BE2C (cell line): Measurements from ENCODE around the gene GPHA2.

ENCODE experiments used
- DNase-seq: peaks from one replicate; pipeline ENCODE4 v3.0.0-alpha.2; 2020
- H3K27me3 ChIP-seq: fragments of 250-450 bp; sonication (Bioruptor Pico); 2 replicates; pipeline ENCODE4 v1.5.1; 2020; ENCODE audit warnings: mild to moderate bottlenecking
- H3K36me3 ChIP-seq: fragments of 250-450 bp; sonication (Bioruptor Pico); 2 replicates; pipeline ENCODE4 v1.5.1; 2020; ENCODE audit warnings: mild to moderate bottlenecking
- H3K4me1 ChIP-seq: fragments of 250-450 bp; sonication (Bioruptor Pico); 2 replicates; pipeline ENCODE4 v1.5.1; 2020
- H3K4me3 ChIP-seq: 2 replicates; pipeline ENCODE4 v1.5.1; 2011; ENCODE audit warnings: low read depth, low read length
- H3K9me3 ChIP-seq: fragments of 250-450 bp; sonication (Bioruptor Pico); 2 replicates; pipeline ENCODE4 v1.5.1; 2020
- CTCF ChIP-seq: IDR thresholded peaks from 2 replicates; pipeline ENCODE4 v1.5.1; 2012; ENCODE audit warnings: mild to moderate bottlenecking, low read depth, low read length

The GPHA2 gene

GRCh38 chr11:64933213-64933934 lies 2.3 kb downstream of the GPHA2 start:
- TF ChIP-seq CTCF, result no peak
- no peaks in the 10 kb centered on the region for H3K9me3 ChIP-seq
- no peak overlapping the region for H3K4me3 ChIP-seq
- H3K36me3 ChIP-seq, result no peaks in the 10 kb centered on the region
- DNase-seq, result no peak
- no peaks in the 10 kb centered on the region for H3K27me3 ChIP-seq
- H3K4me1 ChIP-seq, result no peaks in the 10 kb centered on the region

- H3K4me3 ChIP-seq, result no peak overlapping the region
- no peaks in the 10 kb centered on the region for H3K9me3 ChIP-seq
- no peaks in the 10 kb centered on the region for H3K4me1 ChIP-seq
- TF ChIP-seq CTCF, result no peak
- no peaks in the 10 kb centered on the region for H3K36me3 ChIP-seq
- DNase-seq, result no peak
- no peaks in the 10 kb centered on the region for H3K27me3 ChIP-seq
Measured at GRCh38 chr11:64932324-64932723, 3.4 kb downstream of the GPHA2 start.

- H3K4me3 ChIP-seq, result no peak overlapping the region
- H3K27me3 ChIP-seq, result no peaks in the 10 kb centered on the region
- DNase-seq, result no peak
- no peak for TF ChIP-seq CTCF
- no peaks in the 10 kb centered on the region for H3K9me3 ChIP-seq
- no peaks in the 10 kb centered on the region for H3K36me3 ChIP-seq
- no peaks in the 10 kb centered on the region for H3K4me1 ChIP-seq
Measured at GRCh38 chr11:64931290-64931689, 4.4 kb downstream of the GPHA2 start.

- H3K4me1 ChIP-seq, result no peaks in the 10 kb centered on the region
- no peak for TF ChIP-seq CTCF
- H3K4me3 ChIP-seq, result no peak overlapping the region
- no peaks in the 10 kb centered on the region for H3K27me3 ChIP-seq
- no peak for DNase-seq
- no peaks in the 10 kb centered on the region for H3K36me3 ChIP-seq
- H3K9me3 ChIP-seq, result no peaks in the 10 kb centered on the region
Measured at GRCh38 chr11:64930340-64930739, 5.4 kb downstream of the GPHA2 start.

GRCh38 chr11:64929625-64930024 lies 6.1 kb downstream of the GPHA2 start:
- H3K4me3 ChIP-seq, result no peak overlapping the region
- H3K36me3 ChIP-seq, result no peaks in the 10 kb centered on the region
- H3K27me3 ChIP-seq, result no peaks in the 10 kb centered on the region
- DNase-seq, result no peak
- H3K9me3 ChIP-seq, result no peaks in the 10 kb centered on the region
- no peak for TF ChIP-seq CTCF
- no peaks in the 10 kb centered on the region for H3K4me1 ChIP-seq

- no peak overlapping the region for H3K4me3 ChIP-seq
- H3K9me3 ChIP-seq, result no peaks in the 10 kb centered on the region
- no peak for TF ChIP-seq CTCF
- no peaks in the 10 kb centered on the region for H3K36me3 ChIP-seq
- no peaks in the 10 kb centered on the region for H3K27me3 ChIP-seq
- no peak for DNase-seq
- no peaks in the 10 kb centered on the region for H3K4me1 ChIP-seq
Measured at GRCh38 chr11:64928957-64929356, 6.7 kb downstream of the GPHA2 start.
